Sigmoid colon (tissue), 4 donors: Measurements from ENCODE around the gene ZBTB24.

Source experiments
- CTCF ChIP-seq, 4 experiments: fragments of 450-650 bp in 3 of 4; fragments of 200-600 bp in 1 of 4; IDR thresholded peaks; one replicate each; pipeline ENCODE4 v1.5.1; 2016 to 2019; ENCODE audit warnings: antibody characterized with exemption in 4 of 4, mild to moderate bottlenecking in 3 of 4, moderate library complexity in 2 of 4
- EP300 ChIP-seq, 4 donors: sonication (generic); formaldehyde crosslinking; IDR thresholded peaks; one replicate each; pipeline ENCODE4 v1.6.1; 2017; ENCODE audit warnings: antibody characterized with exemption in 4 of 4
- POLR2A ChIP-seq, 2 donors: fragments of 450-650 bp; IDR thresholded peaks; one replicate each; pipeline ENCODE4 v1.6.1; 2016; ENCODE audit warnings: antibody characterized with exemption in 2 of 2, mild to moderate bottlenecking in 2 of 2, moderate library complexity in 2 of 2
- POLR2AphosphoS5 ChIP-seq, 4 donors: sonication (generic); formaldehyde crosslinking; IDR thresholded peaks; one replicate each; pipeline ENCODE4 v1.6.1; 2017; ENCODE audit warnings: antibody characterized with exemption in 4 of 4

GRCh38 chr6:109498936-109499335 is 15.9 kb upstream of the ZBTB24 start:
- TF ChIP-seq CTCF (IDR thresholded peaks at IDR 0.05) (no peak), EP300 (IDR thresholded peaks at IDR 0.05) (no peak), POLR2AphosphoS5 (IDR thresholded peaks at IDR 0.05) (no peak), POLR2A (IDR thresholded peaks at IDR 0.05) (no peak)
